Ectodermal cell (in vitro differentiated cells): ENCODE results near the gene SCUBE1.

Source experiments
- H3K27ac ChIP-seq: 2 replicates; pipeline ENCODE4 v1.7.0; 2013; ENCODE audit warnings: mild to moderate bottlenecking, low read depth, low read length; ENCODE audit not compliant: insufficient read depth, poor library complexity, severe bottlenecking
- H3K27me3 ChIP-seq: 2 replicates; pipeline ENCODE4 v1.7.0; 2013; ENCODE audit warnings: mild to moderate bottlenecking, low read length; ENCODE audit not compliant: insufficient read depth, control insufficient read depth, poor library complexity, severe bottlenecking
- H3K36me3 ChIP-seq: one replicate; pipeline ENCODE4 v1.7.0; 2013; ENCODE audit warnings: low read length; ENCODE audit not compliant: control insufficient read depth, insufficient read depth
- H3K4me1 ChIP-seq: one replicate; pipeline ENCODE4 v1.7.0; 2013; ENCODE audit warnings: low read length; ENCODE audit not compliant: control insufficient read depth, insufficient read depth
- H3K4me3 ChIP-seq: 2 replicates; pipeline ENCODE4 v1.7.0; 2013; ENCODE audit warnings: low read depth, low read length, control low read depth; ENCODE audit not compliant: insufficient read depth
- H3K9me3 ChIP-seq: 2 replicates; pipeline ENCODE4 v1.7.0; 2013; ENCODE audit warnings: mild to moderate bottlenecking, low read length, moderate library complexity; ENCODE audit not compliant: control insufficient read depth
- WGBS, 2 experiments: methylation state at CpG; one replicate each; pipeline ENCODE4 v1.1.7; 2013; ENCODE audit warnings: missing lambda C conversion rate in 2 of 2; 5-methylcytosine and 5-hydroxymethylcytosine counted together

Gene SCUBE1

GRCh38 chr22:43330178-43331068 is 12.7 kb downstream of the SCUBE1 start:
- WGBS, 2 experiments = 91 to 95% methylated on average over 7 of the region's 7 CpGs
- no peaks in the 10 kb centered on the region for H3K9me3 ChIP-seq
- no peak overlapping the region for H3K27ac ChIP-seq
- peaks cover 32% of the 10 kb centered on the region for H3K4me1 ChIP-seq
- no peak overlapping the region for H3K4me3 ChIP-seq
- H3K27me3 ChIP-seq = no peaks in the 10 kb centered on the region
- no peaks in the 10 kb centered on the region for H3K36me3 ChIP-seq

GRCh38 chr22:43329061-43329460 is 14.1 kb downstream of the SCUBE1 start:
- Histone ChIP-seq H3K9me3 (no peaks in the 10 kb centered on the region), H3K4me1 (peaks cover 46% of the 10 kb centered on the region), H3K27ac (no peak overlapping the region), H3K36me3 (no peaks in the 10 kb centered on the region), H3K27me3 (no peaks in the 10 kb centered on the region), H3K4me3 (no peak overlapping the region)
- WGBS, 2 experiments = 92 to 95% methylated on average over 7 of the region's 7 CpGs

DNA sequence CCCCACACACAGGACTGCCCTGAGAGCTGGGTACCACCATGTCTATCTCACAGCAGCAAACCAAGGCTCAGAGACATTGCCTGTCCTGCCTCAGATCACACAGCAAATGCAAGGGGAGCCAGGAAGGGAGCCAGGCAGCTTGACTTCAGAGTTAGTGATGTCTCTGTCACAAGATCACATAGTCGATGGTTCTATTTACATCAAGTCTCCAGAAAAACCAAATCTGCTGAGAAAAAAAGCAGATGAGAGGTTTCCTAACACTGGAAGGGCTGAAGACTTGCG is 16.1 kb downstream of the SCUBE1 start:
- Histone ChIP-seq H3K4me3 (no peak overlapping the region), H3K36me3 (no peaks in the 10 kb centered on the region), H3K27ac (no peak overlapping the region), H3K27me3 (no peaks in the 10 kb centered on the region), H3K4me1 (peaks cover 47% of the 10 kb centered on the region), H3K9me3 (no peaks in the 10 kb centered on the region)
- WGBS, 2 experiments = 91 to 95% methylated on average over 2 of the region's 2 CpGs

- Histone ChIP-seq H3K27me3 (no peaks in the 10 kb centered on the region), H3K4me3 (no peak overlapping the region), H3K4me1 (peaks cover 47% of the 10 kb centered on the region), H3K27ac (peak overlapping the region; percentile 74), H3K36me3 (no peaks in the 10 kb centered on the region), H3K9me3 (no peaks in the 10 kb centered on the region)
- 44 to 53% methylated on average over 17 of the region's 17 CpGs for WGBS, 2 experiments
Observed at GRCh38 chr22:43326331-43327156, 16.6 kb downstream of the SCUBE1 start.

DNA sequence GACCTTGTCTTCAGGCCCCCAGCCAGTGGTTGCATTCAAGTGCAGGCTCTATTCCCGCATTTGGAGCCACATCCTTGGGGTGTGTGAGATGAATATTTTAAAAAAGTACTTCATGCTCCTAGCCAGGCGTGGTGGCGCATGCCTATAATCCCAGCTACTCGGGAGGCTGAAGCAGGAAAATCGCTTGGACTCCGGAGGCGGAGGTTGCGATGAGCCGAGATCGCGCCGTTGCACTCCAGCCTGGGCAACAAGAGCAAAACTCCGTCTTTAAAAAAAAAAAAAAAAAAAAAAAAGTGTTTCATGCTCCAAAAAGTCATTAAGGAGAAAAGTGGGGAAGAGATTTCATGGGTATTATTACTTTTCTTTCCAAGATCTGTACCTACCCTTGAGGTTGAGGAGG is 18.0 kb downstream of the SCUBE1 start:
- H3K4me1 ChIP-seq = peaks cover 47% of the 10 kb centered on the region
- no peaks in the 10 kb centered on the region for H3K9me3 ChIP-seq
- 91 to 96% methylated on average over 13 of the region's 13 CpGs for WGBS, 2 experiments
- H3K27ac ChIP-seq = no peak overlapping the region
- no peaks in the 10 kb centered on the region for H3K36me3 ChIP-seq
- no peak overlapping the region for H3K4me3 ChIP-seq
- no peaks in the 10 kb centered on the region for H3K27me3 ChIP-seq

DNA sequence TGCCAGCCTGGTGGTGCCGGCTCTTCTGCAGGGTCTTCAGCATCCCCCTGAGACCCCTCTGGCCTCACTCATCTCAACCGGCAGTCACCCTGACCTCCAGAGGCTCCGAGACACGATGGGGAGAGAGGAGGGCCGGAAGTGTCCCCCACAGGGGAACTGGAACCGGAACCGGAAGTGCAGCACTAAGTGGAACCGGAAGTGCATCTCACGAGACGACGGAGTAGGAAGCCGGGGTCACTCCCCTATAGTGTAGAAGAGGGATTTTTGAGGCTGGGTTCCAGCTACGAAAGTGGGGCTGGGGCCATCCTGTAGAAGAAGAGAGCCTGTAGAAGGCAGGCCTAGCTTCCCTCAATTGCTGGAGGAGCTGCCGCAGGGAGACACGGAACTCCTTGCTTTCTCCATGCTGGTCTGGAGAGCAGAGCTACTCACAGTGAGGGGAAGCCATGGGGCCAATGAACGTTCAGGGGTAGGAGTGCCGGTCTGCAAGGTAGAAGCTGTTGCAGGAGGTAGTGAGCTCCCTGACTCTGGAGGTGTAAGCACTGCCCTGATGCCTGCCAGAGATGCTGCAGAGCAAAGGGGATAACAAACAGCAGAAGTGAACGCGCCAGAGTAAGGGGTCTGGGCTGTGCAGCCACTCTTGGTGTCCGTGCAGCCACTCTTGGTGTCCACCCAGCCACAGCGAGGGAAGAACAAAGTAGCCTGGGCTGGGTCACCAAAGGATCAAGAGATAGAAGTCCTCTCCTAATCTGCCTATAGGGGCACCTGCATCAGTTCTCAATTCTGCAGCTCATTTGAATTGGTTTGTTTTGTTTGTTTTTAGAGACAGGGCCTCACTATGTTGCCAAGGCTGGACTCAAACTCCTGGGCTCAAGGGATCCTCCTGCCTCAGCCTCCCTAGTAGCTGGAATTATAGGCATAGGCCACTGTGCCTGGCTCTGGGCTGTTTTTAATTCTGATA is 21.9 kb downstream of the SCUBE1 start:
- Histone ChIP-seq H3K27ac (no peak overlapping the region), H3K4me3 (no peak overlapping the region), H3K4me1 (peaks cover 23% of the 10 kb centered on the region), H3K36me3 (no peaks in the 10 kb centered on the region), H3K9me3 (no peaks in the 10 kb centered on the region), H3K27me3 (no peaks in the 10 kb centered on the region)
- WGBS, 2 experiments = 93 to 94% methylated on average over 21 of the region's 21 CpGs

- H3K27me3 ChIP-seq = no peaks in the 10 kb centered on the region
Observed at GRCh38 chr22:43319661-43320486, 23.3 kb downstream of the SCUBE1 start.

DNA sequence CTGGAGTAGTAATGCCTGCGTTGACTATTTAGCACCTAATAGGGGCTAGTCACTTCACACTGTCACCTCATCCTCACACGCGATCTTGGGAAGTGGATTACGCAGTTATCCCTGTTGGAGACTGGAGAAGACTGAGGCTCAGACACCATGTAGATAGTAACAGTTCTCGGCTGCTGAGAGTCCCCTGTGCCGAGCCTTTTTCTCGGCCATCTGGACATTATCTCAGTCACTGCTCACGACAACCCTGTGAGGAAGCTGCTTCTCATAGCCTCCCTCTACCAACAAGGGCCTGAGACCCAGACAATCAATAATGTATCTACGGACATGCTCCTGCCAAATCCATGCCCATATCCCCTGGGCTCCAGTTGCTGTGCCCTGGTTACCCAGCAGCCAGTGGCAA is 25.9 kb downstream of the SCUBE1 start:
- Histone ChIP-seq H3K27ac (no peak overlapping the region), H3K4me1 (peaks cover 5% of the 10 kb centered on the region), H3K4me3 (no peak overlapping the region), H3K9me3 (no peaks in the 10 kb centered on the region), H3K27me3 (no peaks in the 10 kb centered on the region), H3K36me3 (no peaks in the 10 kb centered on the region)
- WGBS, 2 experiments = 91 to 92% methylated on average over 9 of the region's 9 CpGs

More at GRCh38 chr22:43319661-43320486, 23.3 kb downstream of the SCUBE1 start:
- H3K27ac ChIP-seq = no peak overlapping the region
- no peaks in the 10 kb centered on the region for H3K36me3 ChIP-seq
- WGBS, 2 experiments = 94% methylated on average over 10 of the region's 10 CpGs
- no peak overlapping the region for H3K4me3 ChIP-seq
- H3K9me3 ChIP-seq = no peaks in the 10 kb centered on the region
- H3K4me1 ChIP-seq = peaks cover 14% of the 10 kb centered on the region

- no peaks in the 10 kb centered on the region for H3K27me3 ChIP-seq
- H3K36me3 ChIP-seq = no peaks in the 10 kb centered on the region
- 70 to 74% methylated on average over 8 to 9 of the region's 9 CpGs for WGBS, 2 experiments
- no peaks in the 10 kb centered on the region for H3K9me3 ChIP-seq
- H3K4me3 ChIP-seq = no peak overlapping the region
- H3K27ac ChIP-seq = no peak overlapping the region
- peaks cover 5% of the 10 kb centered on the region for H3K4me1 ChIP-seq
Observed at GRCh38 chr22:43315687-43316217, 27.4 kb downstream of the SCUBE1 start.
